ACHN (cell line): ENCODE results near the gene HDAC7.

ENCODE experiments used
- DNase-seq: peaks from one replicate; pipeline ENCODE4 v3.0.0-alpha.2; 2015
- in situ Hi-C: cut with HindIII; loops from 2 replicates; pipeline ENCODE4 v1.10.0; 2017; ENCODE audit warnings: low sequenced_read_pairs, low pct_ligation_motif_present, low pct_unique_long_range_greater_than_20kb

The HDAC7 gene

GRCh38 chr12:47835006-47835830 lies 15.5 kb upstream of the HDAC7 start:
- no peak for DNase-seq
- in situ Hi-C loops = no loop called here

GRCh38 chr12:47834199-47834903 lies 14.6 kb upstream of the HDAC7 start:
- no peak for DNase-seq
- in situ Hi-C loops = no loop called here

- no peak for DNase-seq
- in situ Hi-C loops = no loop called here
Observed at GRCh38 chr12:47833591-47834012, 13.9 kb upstream of the HDAC7 start.

- in situ Hi-C loops = no loop called here
- DNase-seq = no peak
Observed at GRCh38 chr12:47832263-47832933, 12.7 kb upstream of the HDAC7 start.

GRCh38 chr12:47829584-47829983 lies 9.9 kb upstream of the HDAC7 start:
- DNase-seq = no peak
- in situ Hi-C loops = no loop called here

GRCh38 chr12:47828976-47829482 lies 9.3 kb upstream of the HDAC7 start:
- in situ Hi-C loops = no loop called here
- DNase-seq = peak; percentile 89

GRCh38 chr12:47828008-47828975 lies 8.6 kb upstream of the HDAC7 start:
- no peak for DNase-seq
- in situ Hi-C loops = no loop called here

GRCh38 chr12:47825173-47825639 lies 5.5 kb upstream of the HDAC7 start:
- in situ Hi-C loops = no loop called here

GRCh38 chr12:47824635-47825034 lies 4.9 kb upstream of the HDAC7 start:
- in situ Hi-C loops = no loop called here
- DNase-seq = no peak

More at GRCh38 chr12:47825173-47825639, 5.5 kb upstream of the HDAC7 start:
- DNase-seq = no peak

GRCh38 chr12:47824198-47824597 lies 4.5 kb upstream of the HDAC7 start:
- in situ Hi-C loops = no loop called here
- no peak for DNase-seq

GRCh38 chr12:47823422-47824086 lies 3.9 kb upstream of the HDAC7 start:
- in situ Hi-C loops = no loop called here
- DNase-seq = no peak

- in situ Hi-C loops = no loop called here
- DNase-seq = no peak
Observed at GRCh38 chr12:47822863-47823262, 3.2 kb upstream of the HDAC7 start.

GRCh38 chr12:47822401-47822800 lies 2.7 kb upstream of the HDAC7 start:
- no peak for DNase-seq
- in situ Hi-C loops = no loop called here

GRCh38 chr12:47821346-47821706 lies 1.6 kb upstream of the HDAC7 start:
- in situ Hi-C loops = no loop called here
- peak; percentile 61 for DNase-seq

GRCh38 chr12:47820631-47821345 lies 1.1 kb upstream of the HDAC7 start:
- DNase-seq = peak; percentile 99
- in situ Hi-C loops = no loop called here

GRCh38 chr12:47819138-47819895 lies 386 bp downstream of the HDAC7 start:
- DNase-seq = peak; percentile 70

More at GRCh38 chr12:47819138-47819895, 386 bp downstream of the HDAC7 start:
- in situ Hi-C loops = no loop called here
